HG03039 (cell line): ENCODE results near the gene CLCN5.

Experiments
- ATAC-seq: cut with Tn5 transposase; IDR thresholded peaks from one replicate; pipeline ENCODE4 v1.9.1; 2021; ENCODE audit warnings: mild to moderate bottlenecking, moderate library complexity; ENCODE audit not compliant: unreplicated experiment

CLCN5 gene

GRCh38 chrX:49932791-49933190 is 10.4 kb downstream of the CLCN5 start:
- no peak for ATAC-seq

DNA sequence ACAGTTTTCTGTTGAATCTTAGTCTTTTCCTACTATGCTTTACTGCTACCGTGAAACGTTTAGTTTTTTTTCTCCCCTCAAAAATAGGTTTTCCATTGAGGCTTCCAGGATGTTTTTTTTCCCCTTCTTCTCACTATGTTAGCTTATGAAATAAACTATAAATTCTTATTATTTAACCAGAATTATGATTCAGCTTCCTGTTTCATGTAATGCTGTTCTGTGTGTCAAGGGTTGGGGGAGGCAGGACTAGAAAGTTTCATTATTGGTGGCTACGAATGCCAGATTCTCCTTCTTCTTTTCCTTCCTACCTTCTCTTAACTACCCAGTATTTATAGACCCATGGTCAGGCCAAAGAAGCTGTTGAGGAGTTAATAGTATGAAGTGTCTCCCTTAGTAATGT is 11.8 kb downstream of the CLCN5 start:
- ATAC-seq: no peak

GRCh38 chrX:49934729-49935128 is 12.3 kb downstream of the CLCN5 start:
- ATAC-seq: no peak

- no peak for ATAC-seq
Measured at GRCh38 chrX:49947781-49948180, 25.4 kb downstream of the CLCN5 start.

- ATAC-seq: no peak
Measured at GRCh38 chrX:49949961-49950360, 27.6 kb downstream of the CLCN5 start.

DNA sequence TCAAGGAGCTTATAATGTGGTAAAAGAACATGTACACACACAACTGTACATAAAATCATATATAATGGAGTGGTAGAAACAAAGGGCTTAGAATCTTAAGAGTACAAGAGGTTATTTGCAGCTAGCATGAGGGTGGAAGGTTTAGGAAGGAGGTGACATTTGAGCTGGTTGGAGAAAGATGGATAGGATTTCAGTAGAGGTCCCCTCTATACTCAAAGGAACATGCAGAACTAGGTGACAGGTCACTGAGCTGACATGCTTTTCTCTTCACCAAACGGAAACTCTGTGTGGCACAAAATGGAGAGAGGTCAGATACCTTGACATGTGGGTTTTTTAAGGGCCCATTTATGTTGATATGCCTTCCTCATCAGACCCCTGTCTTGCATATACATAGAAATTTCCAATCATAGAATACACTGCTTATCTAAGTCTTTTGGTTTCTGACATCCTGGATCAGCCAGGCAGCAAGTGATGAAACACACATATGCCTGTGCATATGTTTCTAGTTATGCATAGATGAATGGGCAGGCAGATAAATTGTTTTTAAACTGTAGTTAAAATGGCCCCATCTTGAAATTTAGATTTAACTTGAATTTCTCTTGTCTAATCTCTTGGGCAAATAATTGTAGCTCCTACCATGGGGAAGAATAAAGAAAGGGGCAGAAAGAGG is 29.3 kb downstream of the CLCN5 start:
- no peak for ATAC-seq

- ATAC-seq: no peak
Measured at GRCh38 chrX:49956313-49956712, 33.9 kb downstream of the CLCN5 start.

GRCh38 chrX:49958727-49959485 is 36.5 kb downstream of the CLCN5 start:
- ATAC-seq: no peak

GRCh38 chrX:49959602-49960001 is 37.2 kb downstream of the CLCN5 start:
- ATAC-seq: no peak

DNA sequence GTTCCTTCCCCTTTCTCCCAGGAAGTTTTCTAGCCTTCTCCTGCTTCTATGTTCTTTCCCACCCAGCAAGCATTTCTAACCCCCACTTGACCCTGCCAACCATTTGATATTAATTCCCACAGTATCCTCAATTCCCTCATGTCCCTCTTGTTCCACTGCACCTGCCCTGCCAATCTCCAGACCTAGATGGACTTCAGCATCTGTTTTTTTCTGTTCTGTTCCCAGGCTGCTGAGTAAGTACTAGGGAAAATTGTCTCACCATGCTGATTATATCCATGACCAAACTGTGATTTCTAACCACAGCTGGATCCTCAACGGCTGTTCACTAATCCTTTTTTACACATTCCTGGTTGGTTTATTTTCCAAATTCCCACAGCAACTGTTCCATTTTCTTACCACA is 37.7 kb downstream of the CLCN5 start:
- ATAC-seq: no peak

GRCh38 chrX:49970674-49971073 is 48.3 kb downstream of the CLCN5 start:
- ATAC-seq: no peak

GRCh38 chrX:49972328-49972860 is 50.0 kb downstream of the CLCN5 start:
- no peak for ATAC-seq

GRCh38 chrX:49976682-49977197 is 54.3 kb downstream of the CLCN5 start:
- no peak for ATAC-seq

GRCh38 chrX:49977319-49978090 is 55.1 kb downstream of the CLCN5 start:
- no peak for ATAC-seq

- ATAC-seq: no peak
Measured at GRCh38 chrX:49978176-49978575, 55.8 kb downstream of the CLCN5 start.

- ATAC-seq: no peak
Measured at GRCh38 chrX:49986058-49986457, 63.7 kb downstream of the CLCN5 start.

- ATAC-seq: no peak
Measured at GRCh38 chrX:49987651-49988050, 65.3 kb downstream of the CLCN5 start.

- no peak for ATAC-seq
Measured at GRCh38 chrX:49988143-49988542, 65.7 kb downstream of the CLCN5 start.

DNA sequence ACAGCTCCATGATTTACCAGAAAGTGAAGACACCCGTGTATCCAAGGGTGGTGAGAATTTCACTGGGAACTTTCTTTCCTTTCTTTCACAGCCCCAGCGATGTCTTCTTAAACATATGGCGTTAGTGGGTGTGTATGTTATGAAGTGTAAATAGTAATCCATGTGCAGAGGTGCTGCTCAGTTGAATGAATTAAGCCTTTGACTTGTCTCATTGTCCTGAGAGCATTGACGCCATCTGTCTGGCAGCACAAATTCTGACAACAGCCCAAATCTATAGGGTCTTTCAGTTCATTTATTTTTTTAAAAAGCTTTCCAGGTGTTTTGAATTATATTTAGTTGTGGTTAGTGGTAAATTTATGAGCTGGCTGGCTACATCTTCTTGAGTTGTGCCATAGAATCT is 69.4 kb downstream of the CLCN5 start:
- ATAC-seq: no peak

GRCh38 chrX:49992853-49993252 is 70.5 kb downstream of the CLCN5 start:
- no peak for ATAC-seq

DNA sequence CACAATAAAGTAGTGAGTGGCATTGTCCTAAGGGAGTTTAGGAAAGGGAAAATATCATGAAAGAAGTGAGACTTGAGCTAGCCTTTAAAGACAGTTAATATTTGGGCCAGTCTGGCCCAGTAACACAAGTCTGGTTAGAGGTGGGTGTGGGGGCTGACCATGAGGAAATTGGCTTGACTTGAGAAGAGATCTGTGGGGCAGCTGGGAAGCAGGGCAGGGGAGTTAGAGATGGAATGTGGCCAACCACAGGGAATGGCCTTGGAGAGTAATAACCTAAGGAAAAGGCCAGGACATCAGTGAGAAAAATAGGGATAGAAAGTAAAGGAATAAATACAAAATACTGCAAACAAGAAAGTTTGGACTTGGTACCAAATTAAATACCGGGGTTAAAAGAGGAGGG is 71.3 kb downstream of the CLCN5 start:
- no peak for ATAC-seq
